ENCODE measurements around the gene HDC. TPM values are rescaled to one million over a fixed set of nuclear protein-coding genes. Genes with fewer than 3 reads are reported as not detected.

HDC gene
- total RNA-seq, 6 donors from 2014 or later, result 0.30 to 6.3 (median 3.4) TPM

GRCh38 chr15:50241684-50242450, 23.7 kb downstream of the HDC start:
- Histone ChIP-seq H3K27me3 (no peaks in the 10 kb centered on the region), H3K9me3 (no peaks in the 10 kb centered on the region), H3K36me3 (no peaks in the 10 kb centered on the region), H3K4me3 (no peak overlapping the region), H3K4me1 (no peaks in the 10 kb centered on the region), H3K27ac (no peak overlapping the region)
- TF ChIP-seq POLR2AphosphoS5 (IDR thresholded peaks at IDR 0.05), result no peak
- no peak for TF ChIP-seq EP300 (IDR thresholded peaks at IDR 0.05)
- no peak for TF ChIP-seq POLR2A (IDR thresholded peaks at IDR 0.05)
- TF ChIP-seq CTCF (IDR thresholded peaks at IDR 0.05), result no peak
- WGBS, 2 donors, result 68 to 69% methylated on average over 5 of the region's 5 CpGs
- ATAC-seq (ENCODE audit: low FRiP score in 2 of 2) (no peak), DNase-seq (no peak)

GRCh38 chr15:50238255-50238654, 27.3 kb downstream of the HDC start:
- no peaks in the 10 kb centered on the region for H3K4me1 ChIP-seq
- H3K4me3 ChIP-seq, result no peak overlapping the region
- no peaks in the 10 kb centered on the region for H3K27me3 ChIP-seq
- no peaks in the 10 kb centered on the region for H3K36me3 ChIP-seq
- 89 to 93% methylated on average over 2 of the region's 2 CpGs for WGBS, 2 donors
- ATAC-seq (ENCODE audit: low FRiP score in 2 of 2), result no peak
- DNase-seq, result no peak
- H3K27ac ChIP-seq, result no peak overlapping the region
- TF ChIP-seq POLR2A (IDR thresholded peaks at IDR 0.05) (no peak), POLR2AphosphoS5 (IDR thresholded peaks at IDR 0.05) (no peak), EP300 (IDR thresholded peaks at IDR 0.05) (no peak), CTCF (IDR thresholded peaks at IDR 0.05) (no peak)
- H3K9me3 ChIP-seq, result no peaks in the 10 kb centered on the region

- no peak for DNase-seq
- Histone ChIP-seq H3K9me3 (no peaks in the 10 kb centered on the region), H3K27me3 (no peaks in the 10 kb centered on the region), H3K27ac (no peak overlapping the region), H3K4me3 (no peak overlapping the region), H3K4me1 (no peaks in the 10 kb centered on the region), H3K36me3 (no peaks in the 10 kb centered on the region)
- no peak for ATAC-seq (ENCODE audit: low FRiP score in 2 of 2)
- 93 to 97% methylated on average over 9 of the region's 9 CpGs for WGBS, 2 donors
- no peak for TF ChIP-seq EP300 (IDR thresholded peaks at IDR 0.05)
- no peak for TF ChIP-seq POLR2A (IDR thresholded peaks at IDR 0.05)
- TF ChIP-seq POLR2AphosphoS5 (IDR thresholded peaks at IDR 0.05), result no peak
- no peak for TF ChIP-seq CTCF (IDR thresholded peaks at IDR 0.05)
Observed at GRCh38 chr15:50236433-50236832, 29.1 kb downstream of the HDC start.

GRCh38 chr15:50235794-50236193, 29.7 kb downstream of the HDC start:
- WGBS, 2 donors, result 91 to 100% methylated on average over 1 of the region's 1 CpG
- DNase-seq (no peak), ATAC-seq (ENCODE audit: low FRiP score in 2 of 2) (no peak)
- Histone ChIP-seq H3K36me3 (no peaks in the 10 kb centered on the region), H3K4me3 (no peak overlapping the region), H3K4me1 (no peaks in the 10 kb centered on the region), H3K27ac (no peak overlapping the region), H3K27me3 (no peaks in the 10 kb centered on the region), H3K9me3 (no peaks in the 10 kb centered on the region)
- TF ChIP-seq POLR2AphosphoS5 (IDR thresholded peaks at IDR 0.05) (no peak), CTCF (IDR thresholded peaks at IDR 0.05) (no peak), POLR2A (IDR thresholded peaks at IDR 0.05) (no peak), EP300 (IDR thresholded peaks at IDR 0.05) (no peak)

- Histone ChIP-seq H3K36me3 (no peaks in the 10 kb centered on the region), H3K9me3 (no peaks in the 10 kb centered on the region), H3K27me3 (no peaks in the 10 kb centered on the region), H3K27ac (no peak overlapping the region), H3K4me1 (no peaks in the 10 kb centered on the region), H3K4me3 (no peak overlapping the region)
- no peak for DNase-seq
- no peak for TF ChIP-seq POLR2A (IDR thresholded peaks at IDR 0.05)
- TF ChIP-seq CTCF (IDR thresholded peaks at IDR 0.05), result no peak
- TF ChIP-seq POLR2AphosphoS5 (IDR thresholded peaks at IDR 0.05), result no peak
- no peak for TF ChIP-seq EP300 (IDR thresholded peaks at IDR 0.05)
- no peak for ATAC-seq (ENCODE audit: low FRiP score in 2 of 2)
- WGBS, 2 donors, result 44 to 66% methylated on average over 2 of the region's 2 CpGs
Observed at GRCh38 chr15:50234764-50235163, 30.8 kb downstream of the HDC start.

Data from upper lobe of left lung (tissue), 6 donors.